AG10803 (cell line): ENCODE data around the gene DCAF11.

Source experiments
- DNase-seq: peaks from one replicate; pipeline ENCODE4 v3.0.0; 2010; ENCODE audit warnings: low read depth
- H3K4me3 ChIP-seq: 2 replicates; pipeline ENCODE4 v1.5.1; 2011; ENCODE audit warnings: mild to moderate bottlenecking, low read length, control low read depth
- CTCF ChIP-seq: conservative IDR thresholded peaks from 2 replicates; pipeline ENCODE4 v1.5.1; 2011; ENCODE audit warnings: mild to moderate bottlenecking, low read length, control low read depth, inconsistent platforms

DCAF11 gene

GRCh38 chr14:24086193-24086955, 28.2 kb upstream of the DCAF11 start:
- TF ChIP-seq CTCF: no peak
- H3K4me3 ChIP-seq: no peak overlapping the region
- no peak for DNase-seq

GRCh38 chr14:24087004-24087403, 27.6 kb upstream of the DCAF11 start:
- TF ChIP-seq CTCF: no peak
- DNase-seq: no peak
- no peak overlapping the region for H3K4me3 ChIP-seq

- no peak for TF ChIP-seq CTCF
Observed at GRCh38 chr14:24088095-24088494, 26.5 kb upstream of the DCAF11 start.

GRCh38 chr14:24089890-24090289, 24.7 kb upstream of the DCAF11 start:
- TF ChIP-seq CTCF: no peak
- H3K4me3 ChIP-seq: no peak overlapping the region
- DNase-seq: no peak

More at GRCh38 chr14:24088095-24088494, 26.5 kb upstream of the DCAF11 start:
- DNase-seq: no peak
- no peak overlapping the region for H3K4me3 ChIP-seq

GRCh38 chr14:24092110-24092504, 22.5 kb upstream of the DCAF11 start:
- no peak overlapping the region for H3K4me3 ChIP-seq
- TF ChIP-seq CTCF: no peak
- no peak for DNase-seq

GRCh38 chr14:24092505-24093206, 21.9 kb upstream of the DCAF11 start:
- no peak overlapping the region for H3K4me3 ChIP-seq
- no peak for TF ChIP-seq CTCF
- peak; percentile 42 for DNase-seq

GRCh38 chr14:24093207-24093900, 21.2 kb upstream of the DCAF11 start:
- H3K4me3 ChIP-seq: peak overlapping the region; percentile 31
- no peak for DNase-seq
- TF ChIP-seq CTCF: no peak
